Liver (tissue), 3 donors: ENCODE measurements around the gene SIRPA.

Experiments
- CTCF ChIP-seq: fragments of 150-350 bp; IDR thresholded peaks from 2 replicates; pipeline ENCODE4 v1.5.1; 2017; ENCODE audit warnings: improper control_type of control experiment, low read depth, low read length; ENCODE audit not compliant: missing input control
- RAD21 ChIP-seq, 2 donors: IDR thresholded peaks; 2 replicates each; pipeline ENCODE4 v1.6.1; 2016; ENCODE audit warnings: antibody characterized with exemption in 2 of 2, mild to moderate bottlenecking in 2 of 2
- donor health status: healthy.
- donor health status: healthy.

GRCh38 chr20:1942486-1943274, 47.5 kb downstream of the SIRPA start:
- TF ChIP-seq RAD21 (IDR thresholded peaks at IDR 0.05) (no peak), CTCF (no peak)
